ENCODE data around the gene CHRM5. TPM values are rescaled to one million over a fixed set of nuclear protein-coding genes. Genes with fewer than 3 reads are reported as not detected.
"Not testable (repeated sequence)": the region's sequence is repeated elsewhere in the genome, so short reads cannot be mapped to it uniquely, and the experiment has no call there.

The CHRM5 gene
- total RNA-seq, 6 donors from 2014 or later: 0.11 to 0.15 TPM; not detected in 4

DNA sequence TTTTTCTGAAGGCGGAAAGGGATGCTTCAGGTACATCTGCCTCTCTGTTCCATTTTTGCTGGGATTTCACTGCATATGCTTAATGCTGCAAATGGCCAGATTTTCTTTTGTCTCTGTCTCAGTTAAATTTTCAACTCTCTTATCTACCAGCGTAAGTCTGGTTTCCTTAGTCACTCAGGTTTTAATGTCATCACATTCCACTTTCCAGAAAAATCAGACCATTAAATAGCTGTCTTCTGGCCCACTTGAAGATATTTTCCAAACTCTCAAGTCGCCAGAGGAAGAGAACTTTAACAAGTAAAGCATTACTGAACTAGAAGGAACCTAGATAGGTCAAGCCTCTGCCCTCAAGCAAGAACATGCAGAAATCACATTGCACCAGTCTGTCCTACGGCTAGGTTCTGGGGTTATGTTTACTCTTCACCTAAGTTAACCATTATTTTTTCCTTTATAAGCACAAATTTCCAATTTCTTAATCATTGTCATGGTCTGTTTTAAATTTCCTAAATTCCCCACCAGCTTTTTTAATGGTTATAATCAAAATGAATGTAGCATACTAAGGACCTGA lies 44.2 kb downstream of the CHRM5 start:
- WGBS, 2 donors: 81% methylated on average over 4 of the region's 4 CpGs
- TF ChIP-seq, protein P1, sequence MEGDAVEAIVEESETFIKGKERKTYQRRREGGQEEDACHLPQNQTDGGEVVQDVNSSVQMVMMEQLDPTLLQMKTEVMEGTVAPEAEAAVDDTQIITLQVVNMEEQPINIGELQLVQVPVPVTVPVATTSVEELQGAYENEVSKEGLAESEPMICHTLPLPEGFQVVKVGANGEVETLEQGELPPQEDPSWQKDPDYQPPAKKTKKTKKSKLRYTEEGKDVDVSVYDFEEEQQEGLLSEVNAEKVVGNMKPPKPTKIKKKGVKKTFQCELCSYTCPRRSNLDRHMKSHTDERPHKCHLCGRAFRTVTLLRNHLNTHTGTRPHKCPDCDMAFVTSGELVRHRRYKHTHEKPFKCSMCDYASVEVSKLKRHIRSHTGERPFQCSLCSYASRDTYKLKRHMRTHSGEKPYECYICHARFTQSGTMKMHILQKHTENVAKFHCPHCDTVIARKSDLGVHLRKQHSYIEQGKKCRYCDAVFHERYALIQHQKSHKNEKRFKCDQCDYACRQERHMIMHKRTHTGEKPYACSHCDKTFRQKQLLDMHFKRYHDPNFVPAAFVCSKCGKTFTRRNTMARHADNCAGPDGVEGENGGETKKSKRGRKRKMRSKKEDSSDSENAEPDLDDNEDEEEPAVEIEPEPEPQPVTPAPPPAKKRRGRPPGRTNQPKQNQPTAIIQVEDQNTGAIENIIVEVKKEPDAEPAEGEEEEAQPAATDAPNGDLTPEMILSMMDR (IDR thresholded peaks at IDR 0.05): no peak
- no peak for TF ChIP-seq EP300 (IDR thresholded peaks at IDR 0.05)
- TF ChIP-seq POLR2A (IDR thresholded peaks at IDR 0.05): no peak
- no peak overlapping the region for H3K27ac ChIP-seq
- no peaks in the 10 kb centered on the region for H3K4me1 ChIP-seq
- no peak for DNase-seq
- no peak for ATAC-seq (ENCODE audit: low FRiP score in 2 of 2)
- H3K4me3 ChIP-seq: no peak overlapping the region
- no peaks in the 10 kb centered on the region for H3K9me3 ChIP-seq
- H3K27me3 ChIP-seq: no peaks in the 10 kb centered on the region
- no peaks in the 10 kb centered on the region for H3K36me3 ChIP-seq

DNA sequence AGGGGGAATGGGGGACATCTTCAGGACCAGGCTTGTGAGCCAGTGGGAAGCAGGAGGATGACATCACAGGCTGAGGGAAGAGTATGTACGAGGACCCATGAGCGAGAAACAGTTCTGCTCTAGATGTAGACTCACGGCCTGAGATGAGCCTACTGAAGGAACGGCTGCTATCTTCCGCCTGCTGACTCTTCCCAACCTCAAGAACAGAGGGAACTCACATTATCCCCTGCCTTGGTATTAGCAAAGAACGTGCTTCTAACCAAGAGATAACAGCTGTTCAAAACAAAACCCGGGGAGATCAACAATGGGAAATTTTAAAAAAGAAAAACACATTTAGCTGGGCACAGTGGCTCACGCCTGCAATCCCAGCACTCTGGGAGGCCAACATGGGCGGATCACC lies 45.4 kb downstream of the CHRM5 start:
- H3K27ac ChIP-seq: no peak overlapping the region
- H3K4me3 ChIP-seq: no peak overlapping the region
- no peaks in the 10 kb centered on the region for H3K4me1 ChIP-seq
- ATAC-seq (ENCODE audit: low FRiP score in 2 of 2) (no peak), DNase-seq (no peak)
- no peaks in the 10 kb centered on the region for H3K9me3 ChIP-seq
- no peaks in the 10 kb centered on the region for H3K36me3 ChIP-seq
- TF ChIP-seq POLR2AphosphoS5 (IDR thresholded peaks at IDR 0.05): no peak
- no peak for TF ChIP-seq EP300 (IDR thresholded peaks at IDR 0.05)
- no peak for TF ChIP-seq POLR2A (IDR thresholded peaks at IDR 0.05)
- TF ChIP-seq, protein P1 (IDR thresholded peaks at IDR 0.05): no peak
- no peaks in the 10 kb centered on the region for H3K27me3 ChIP-seq
- 94 to 97% methylated on average over 9 of the region's 9 CpGs for WGBS, 2 donors

DNA sequence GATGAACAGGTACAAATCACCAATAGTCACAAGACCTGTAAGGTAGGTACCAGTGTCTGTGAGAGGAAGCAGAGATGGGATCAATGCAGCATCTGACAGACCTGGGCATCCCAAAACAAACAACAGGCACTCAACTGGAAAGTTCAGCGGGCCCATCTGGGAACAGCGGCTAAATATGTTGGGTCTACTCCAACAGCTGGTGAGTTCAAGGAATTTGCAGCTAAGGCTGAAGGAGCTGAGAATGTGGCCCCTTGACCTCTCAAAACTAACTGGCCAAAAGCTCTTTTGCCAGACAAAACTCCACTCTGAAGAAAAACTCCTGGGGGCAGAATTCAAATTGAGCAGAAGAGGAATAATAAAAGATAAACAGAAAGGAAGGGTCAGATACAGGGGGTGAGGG lies 46.3 kb downstream of the CHRM5 start:
- Histone ChIP-seq H3K4me3 (no peak overlapping the region), H3K27ac (no peak overlapping the region), H3K27me3 (no peaks in the 10 kb centered on the region), H3K9me3 (no peaks in the 10 kb centered on the region), H3K36me3 (no peaks in the 10 kb centered on the region), H3K4me1 (no peaks in the 10 kb centered on the region)
- WGBS, 2 donors: 76 to 100% methylated on average over 2 of the region's 2 CpGs
- no peak for ATAC-seq (ENCODE audit: low FRiP score in 2 of 2)
- no peak for DNase-seq
- TF ChIP-seq POLR2AphosphoS5 (IDR thresholded peaks at IDR 0.05) (no peak), EP300 (IDR thresholded peaks at IDR 0.05) (no peak), POLR2A (IDR thresholded peaks at IDR 0.05) (no peak)
- TF ChIP-seq, protein P1 (IDR thresholded peaks at IDR 0.05): no peak

DNA sequence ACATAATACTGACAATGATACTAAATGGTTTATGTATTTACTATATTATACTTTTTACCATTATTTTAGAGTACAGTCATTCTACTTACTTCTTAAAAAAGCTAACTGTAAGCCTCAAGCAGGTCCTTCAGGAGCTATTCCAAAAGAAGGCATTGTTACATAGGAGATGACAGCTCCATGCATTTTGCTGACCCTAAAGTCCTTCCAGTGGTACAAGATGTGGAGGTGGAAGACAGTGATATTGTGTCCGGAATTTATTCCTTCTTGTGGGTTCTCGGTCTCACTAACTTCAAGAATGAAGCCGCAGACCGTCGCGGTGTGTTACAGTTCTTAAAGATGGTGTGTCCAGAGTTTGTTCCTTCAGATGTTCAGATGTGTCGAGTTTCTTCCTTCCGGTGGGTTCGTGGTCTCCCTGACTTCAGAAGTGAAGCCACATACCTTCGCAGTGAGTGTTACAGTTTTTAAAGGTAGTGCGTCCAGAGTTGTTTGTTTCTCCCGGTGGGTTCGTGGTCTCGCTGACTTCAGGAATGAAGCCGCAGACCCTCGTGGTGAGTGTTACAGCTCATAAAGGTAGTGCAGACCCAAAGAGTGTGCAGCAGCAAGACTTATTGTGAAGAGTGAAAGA lies 49.8 kb downstream of the CHRM5 start:
- H3K27ac ChIP-seq: no peak overlapping the region
- H3K9me3 ChIP-seq: no peaks in the 10 kb centered on the region
- ATAC-seq (ENCODE audit: low FRiP score in 2 of 2) (no peak), DNase-seq (peak in 1 of 2 donors; percentile 23)
- no peak overlapping the region for H3K4me3 ChIP-seq
- H3K27me3 ChIP-seq: no peaks in the 10 kb centered on the region
- H3K4me1 ChIP-seq: no peaks in the 10 kb centered on the region
- no peak for TF ChIP-seq POLR2AphosphoS5 (IDR thresholded peaks at IDR 0.05)
- TF ChIP-seq, protein P1 (IDR thresholded peaks at IDR 0.05): no peak
- whole genome bisulfite sequencing, 2 donors: 86 to 88% methylated on average over 16 of the region's 16 CpGs
- H3K36me3 ChIP-seq: no peaks in the 10 kb centered on the region

DNA sequence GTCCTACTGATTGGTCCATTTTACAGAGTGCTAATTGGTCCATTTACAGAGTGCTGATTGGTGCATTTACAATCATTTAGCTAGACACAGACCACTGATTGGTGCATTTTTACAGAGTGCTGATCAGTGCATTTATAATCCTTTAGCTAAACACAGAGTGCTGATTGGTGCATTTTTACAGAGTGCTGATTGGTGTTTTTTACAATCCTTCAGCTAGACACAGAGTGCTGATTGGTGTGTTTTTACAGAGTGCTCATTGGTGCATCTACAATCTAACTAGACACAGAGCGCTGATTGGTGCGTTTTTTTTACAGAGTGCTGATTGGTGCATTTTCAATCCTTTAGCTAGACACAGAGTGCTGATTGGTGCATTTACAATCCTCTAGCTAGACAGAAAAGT lies 50.4 kb downstream of the CHRM5 start:
- DNase-seq; H3K27ac ChIP-seq; H3K27me3 ChIP-seq; H3K36me3 ChIP-seq; H3K4me1 ChIP-seq; ATAC-seq (ENCODE audit: low FRiP score in 2 of 2); H3K4me3 ChIP-seq; H3K9me3 ChIP-seq: not testable (repeated sequence)
- WGBS, 2 donors: 94 to 97% methylated on average over 2 of the region's 2 CpGs
